OCI-LY7 (cell line): ENCODE results near the gene ARL9. TPM values are rescaled to one million over a fixed set of nuclear protein-coding genes. Genes with fewer than 3 reads are reported as not detected.

Source experiments
- BruUV-seq: library from RNA; stranded (reverse); fragments of 400-500 nt; replicated peaks from 2 replicates; lab custom pipeline; 2021; lab: Mats Ljungman, UMichigan
- CTCF ChIA-PET: fragments of 300-600 bp; sonication (Branson Sonifier 250); formaldehyde crosslinking; loops from one replicate; lab custom pipeline; 2022; ENCODE audit warnings: antibody characterized with exemption; ENCODE audit not compliant: unreplicated experiment; lab: Charles Lee
- POLR2A ChIA-PET: fragments of 300-600 bp; sonication (Branson Sonifier 250); formaldehyde crosslinking; loops from one replicate; lab custom pipeline; 2022; ENCODE audit warnings: antibody characterized with exemption; lab: Charles Lee
- DNase-seq: peaks from one replicate; pipeline ENCODE4 v3.0.0-alpha.2; 2015; ENCODE audit warnings: low spot score
- H2AFZ ChIP-seq: fragments of 200-600 bp; sonication (generic), shearing (Covaris generic); 2 replicates; pipeline ENCODE4 v1.6.1; 2014; ENCODE audit warnings: mild to moderate bottlenecking, antibody characterized with exemption, low read length, moderate library complexity
- H3K27ac ChIP-seq: fragments of 200-600 bp; sonication (generic); 2 replicates; pipeline ENCODE4 v1.5.1; 2014; ENCODE audit warnings: mixed run types, low read depth, mild to moderate bottlenecking, moderate library complexity, low read length, inconsistent platforms; ENCODE audit not compliant: poor library complexity, severe bottlenecking
- H3K36me3 ChIP-seq: fragments of 200-600 bp; sonication (generic); 2 replicates; pipeline ENCODE4 v1.6.1; 2014; ENCODE audit warnings: mild to moderate bottlenecking, antibody characterized with exemption, low read length, moderate library complexity, mixed read lengths; ENCODE audit not compliant: insufficient read depth
- H3K4me1 ChIP-seq: fragments of 200-600 bp; sonication (generic); 2 replicates; pipeline ENCODE4 v1.5.1; 2014; ENCODE audit warnings: mild to moderate bottlenecking, low read length; ENCODE audit not compliant: insufficient read depth, poor library complexity, severe bottlenecking
- H3K4me2 ChIP-seq: fragments of 200-600 bp; sonication (generic); 2 replicates; pipeline ENCODE4 v1.6.1; 2014; ENCODE audit warnings: mild to moderate bottlenecking, low read length
- H3K4me3 ChIP-seq: fragments of 200-600 bp; sonication (generic); 2 replicates; pipeline ENCODE4 v1.5.1; 2014; ENCODE audit warnings: mild to moderate bottlenecking, low read depth, low read length; ENCODE audit not compliant: poor library complexity, severe bottlenecking
- H3K79me2 ChIP-seq: fragments of 200-600 bp; sonication (generic); 2 replicates; pipeline ENCODE4 v1.6.1; 2016; ENCODE audit warnings: low read depth, mild to moderate bottlenecking, low read length, moderate library complexity, mixed read lengths; ENCODE audit not compliant: insufficient read depth
- H3K9me2 ChIP-seq: fragments of 200-600 bp; sonication (generic); 2 replicates; pipeline ENCODE4 v1.6.1; 2016; ENCODE audit warnings: mild to moderate bottlenecking, low read length, mixed read lengths; ENCODE audit not compliant: insufficient read depth
- H3K9me3 ChIP-seq: fragments of 200-600 bp; sonication (generic); 2 replicates; pipeline ENCODE4 v1.6.1; 2014; ENCODE audit warnings: mild to moderate bottlenecking, mixed run types, low read length, mixed read lengths
- H4K20me1 ChIP-seq: fragments of 200-600 bp; sonication (generic); 2 replicates; pipeline ENCODE4 v1.6.1; 2014; ENCODE audit warnings: mild to moderate bottlenecking, antibody characterized with exemption, low read length, moderate library complexity, mixed read lengths; ENCODE audit not compliant: insufficient read depth
- CTCF ChIP-seq: fragments of 200-600 bp; sonication (generic); conservative IDR thresholded peaks from 2 replicates; pipeline ENCODE4 v1.5.1; 2014; ENCODE audit warnings: mild to moderate bottlenecking, antibody characterized with exemption, low read length, moderate library complexity, mixed read lengths
- EZH2phosphoT487 ChIP-seq: fragments of 200-600 bp; sonication (generic); IDR thresholded peaks from 2 replicates; pipeline ENCODE4 v1.6.1; 2018; ENCODE audit warnings: low read depth, borderline replicate concordance, mild to moderate bottlenecking, mixed run types, antibody characterized with exemption, low read length, moderate library complexity, mixed read lengths
- intact Hi-C: fragments of 100-400 bp; cut with micrococcal nuclease; formaldehyde crosslinking; loops from one replicate; pipeline ENCODE4 v1.10.0; 2022; ENCODE audit not compliant: unreplicated experiment
- total RNA-seq, 2 experiments: library from RNA; depleted of rRNA in 1 of 2; stranded (reverse); fragments of >200 nt in 1 of 2; shearing (Covaris generic) in 1 of 2; gene quantifications; 2 replicates each; pipeline ENCODE4 v1.2.3, GENCODE V29; 2014 to 2022

ARL9 gene
- total RNA-seq, 2 experiments from 2014 or later = 0.32 to 0.76 TPM

- no peak overlapping the region for H3K4me2 ChIP-seq
- no peaks in the 10 kb centered on the region for H3K79me2 ChIP-seq
- no TSS peak for BruUV-seq
- POLR2A ChIA-PET = interaction anchor here (0.7 kb wide), 1 partner anchor 8 kb away, joined by 4 read pairs; no protein-coding TSS in a partner anchor
- TF ChIP-seq EZH2phosphoT487 (no peak), CTCF (no peak)
- no peaks in the 10 kb centered on the region for H3K4me1 ChIP-seq
- no peaks in the 10 kb centered on the region for H4K20me1 ChIP-seq
- no peak overlapping the region for H3K27ac ChIP-seq
- no peak overlapping the region for H3K4me3 ChIP-seq
- intact Hi-C loops = no loop called here
- no peaks in the 10 kb centered on the region for H3K9me3 ChIP-seq
- no peaks in the 10 kb centered on the region for H3K36me3 ChIP-seq
- no peak for DNase-seq
- no peaks in the 10 kb centered on the region for H3K9me2 ChIP-seq
- no peak overlapping the region for H2AFZ ChIP-seq
- CTCF ChIA-PET = no interaction called here
Measured at GRCh38 chr4:56537147-56537546, 31.6 kb downstream of the ARL9 start.

DNA sequence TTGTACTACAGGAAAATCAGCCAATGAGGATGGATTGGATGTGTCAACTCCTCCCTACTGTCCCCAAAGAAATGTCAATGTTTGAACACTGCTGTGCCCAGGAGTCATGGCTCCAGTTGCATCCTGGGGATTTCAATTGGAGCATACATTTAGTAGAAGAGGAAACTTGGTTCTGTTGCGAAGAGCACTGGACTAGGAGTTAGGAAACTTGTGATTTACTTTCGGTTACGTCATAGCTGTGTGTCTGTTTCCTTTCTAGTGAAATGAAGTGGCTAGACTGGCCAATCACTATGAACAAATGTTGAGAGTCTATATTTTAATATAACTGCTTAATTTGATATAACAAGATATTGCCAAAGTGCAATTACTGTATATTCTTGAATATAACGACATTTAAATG is 35.2 kb downstream of the ARL9 start:
- no peak overlapping the region for H3K4me3 ChIP-seq
- no peak overlapping the region for H3K27ac ChIP-seq
- peaks cover 4% of the 10 kb centered on the region for H3K4me1 ChIP-seq
- no peaks in the 10 kb centered on the region for H3K79me2 ChIP-seq
- no peak overlapping the region for H3K4me2 ChIP-seq
- H3K36me3 ChIP-seq = no peaks in the 10 kb centered on the region
- H3K9me3 ChIP-seq = peaks cover 3% of the 10 kb centered on the region; the same call in 1 of the 2 replicates
- no TSS peak for BruUV-seq
- ChIA-PET CTCF (no interaction called here), POLR2A (no interaction called here)
- H3K9me2 ChIP-seq = no peaks in the 10 kb centered on the region
- DNase-seq = no peak
- H2AFZ ChIP-seq = no peak overlapping the region
- TF ChIP-seq EZH2phosphoT487 (no peak), CTCF (no peak)
- intact Hi-C loops = no loop called here
- no peaks in the 10 kb centered on the region for H4K20me1 ChIP-seq

GRCh38 chr4:56544573-56545131 is 39.1 kb downstream of the ARL9 start:
- TF ChIP-seq CTCF (peak; percentile 95), EZH2phosphoT487 (no peak)
- H2AFZ ChIP-seq = peak overlapping the region; percentile 74
- DNase-seq = peak; percentile 68
- POLR2A ChIA-PET = interaction anchor here (0.5 to 1.0 kb wide), 6 partner anchors 10 to 368 kb away, joined by 3 to 4 read pairs (median 4); partner anchors contain the start of gene PAICS
- H3K79me2 ChIP-seq = no peaks in the 10 kb centered on the region
- BruUV-seq = no TSS peak
- intact Hi-C loops = loop anchor here (1.0 to 2.0 kb wide), 3 partner anchors 110 to 292 kb away; partner anchors contain the start of genes AASDH and PPAT
- H3K9me2 ChIP-seq = no peaks in the 10 kb centered on the region
- peaks cover 3% of the 10 kb centered on the region; the same call in 1 of the 2 replicates for H3K9me3 ChIP-seq
- H3K4me1 ChIP-seq = peaks cover 4% of the 10 kb centered on the region
- peak overlapping the region; percentile 56 for H3K4me3 ChIP-seq
- CTCF ChIA-PET = no interaction called here
- H4K20me1 ChIP-seq = no peaks in the 10 kb centered on the region
- H3K4me2 ChIP-seq = peak overlapping the region; percentile 67
- no peaks in the 10 kb centered on the region for H3K36me3 ChIP-seq
- no peak overlapping the region for H3K27ac ChIP-seq
